GM19193 (cell line): ENCODE results near the gene DDHD1.

Experiments
- POLR2A ChIP-seq: IDR thresholded peaks from 4 replicates; pipeline ENCODE4 v1.6.1; 2011; ENCODE audit not compliant: insufficient read depth, insufficient read length; ENCODE audit errors: extremely low read depth

The DDHD1 gene

GRCh38 chr14:53161758-53162435 is 8.8 kb upstream of the DDHD1 start:
- no peak for TF ChIP-seq POLR2A

- no peak for TF ChIP-seq POLR2A
Observed at GRCh38 chr14:53156238-53156637, 3.1 kb upstream of the DDHD1 start.

- no peak for TF ChIP-seq POLR2A
Observed at GRCh38 chr14:53153702-53154112, 584 bp upstream of the DDHD1 start.

GRCh38 chr14:53152184-53152886 is 788 bp downstream of the DDHD1 start:
- no peak for TF ChIP-seq POLR2A

- TF ChIP-seq POLR2A, result no peak
Observed at GRCh38 chr14:53151523-53152183, 1.5 kb downstream of the DDHD1 start.

GRCh38 chr14:53149668-53150316 is 3.3 kb downstream of the DDHD1 start:
- TF ChIP-seq POLR2A, result no peak

GRCh38 chr14:53148671-53149070 is 4.5 kb downstream of the DDHD1 start:
- TF ChIP-seq POLR2A, result no peak

- TF ChIP-seq POLR2A, result no peak
Observed at GRCh38 chr14:53147893-53148292, 5.2 kb downstream of the DDHD1 start.

GRCh38 chr14:53147208-53147607 is 5.9 kb downstream of the DDHD1 start:
- no peak for TF ChIP-seq POLR2A

- TF ChIP-seq POLR2A, result no peak
Observed at GRCh38 chr14:53146739-53147138, 6.4 kb downstream of the DDHD1 start.

- TF ChIP-seq POLR2A, result no peak
Observed at GRCh38 chr14:53144244-53144643, 8.9 kb downstream of the DDHD1 start.

- TF ChIP-seq POLR2A, result no peak
Observed at GRCh38 chr14:53140585-53140984, 12.5 kb downstream of the DDHD1 start.

- TF ChIP-seq POLR2A, result no peak
Observed at GRCh38 chr14:53137568-53138203, 15.4 kb downstream of the DDHD1 start.

- no peak for TF ChIP-seq POLR2A
Observed at GRCh38 chr14:53128303-53129028, 24.7 kb downstream of the DDHD1 start.
